ENCODE results near the gene PTPRK.

DNA sequence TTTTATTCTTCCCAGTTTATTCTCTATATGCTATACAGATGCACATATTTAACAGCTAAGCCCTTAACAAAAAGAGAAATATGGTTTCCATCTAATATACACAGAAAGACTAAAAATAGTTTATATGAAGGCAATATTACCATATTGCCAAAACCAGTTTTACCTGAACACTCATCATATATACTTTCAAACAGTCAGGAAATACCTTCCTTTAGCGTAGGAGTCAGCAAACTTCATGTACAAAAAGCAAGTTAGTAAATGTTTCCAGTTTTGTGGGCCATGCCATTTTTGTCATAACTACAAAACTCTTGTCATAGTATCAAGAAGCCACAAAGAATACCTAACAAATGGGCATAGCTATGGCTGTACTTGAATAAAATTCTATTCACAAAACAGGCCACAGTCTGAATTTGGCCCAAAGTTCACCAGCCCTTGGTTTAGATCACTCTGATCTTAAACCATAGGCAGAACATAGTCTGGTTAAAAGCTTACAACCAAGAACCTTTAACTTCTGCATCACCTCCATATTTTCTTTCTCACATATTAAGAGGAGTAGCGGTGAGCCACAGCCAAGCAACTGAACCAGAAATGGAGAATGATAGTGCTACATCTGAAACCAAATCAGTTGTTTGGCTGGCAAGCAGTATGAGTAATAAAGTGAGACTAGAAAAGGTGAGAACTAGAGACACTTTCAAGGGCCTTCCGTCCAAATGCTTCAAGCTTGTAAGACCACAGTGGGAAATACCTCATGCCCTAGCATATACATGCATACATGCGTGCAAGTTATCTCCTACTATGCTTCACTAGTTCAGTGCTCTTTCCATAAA lies 116.6 kb downstream of the PTPRK start:
- TF ChIP-seq, protein P1, sequence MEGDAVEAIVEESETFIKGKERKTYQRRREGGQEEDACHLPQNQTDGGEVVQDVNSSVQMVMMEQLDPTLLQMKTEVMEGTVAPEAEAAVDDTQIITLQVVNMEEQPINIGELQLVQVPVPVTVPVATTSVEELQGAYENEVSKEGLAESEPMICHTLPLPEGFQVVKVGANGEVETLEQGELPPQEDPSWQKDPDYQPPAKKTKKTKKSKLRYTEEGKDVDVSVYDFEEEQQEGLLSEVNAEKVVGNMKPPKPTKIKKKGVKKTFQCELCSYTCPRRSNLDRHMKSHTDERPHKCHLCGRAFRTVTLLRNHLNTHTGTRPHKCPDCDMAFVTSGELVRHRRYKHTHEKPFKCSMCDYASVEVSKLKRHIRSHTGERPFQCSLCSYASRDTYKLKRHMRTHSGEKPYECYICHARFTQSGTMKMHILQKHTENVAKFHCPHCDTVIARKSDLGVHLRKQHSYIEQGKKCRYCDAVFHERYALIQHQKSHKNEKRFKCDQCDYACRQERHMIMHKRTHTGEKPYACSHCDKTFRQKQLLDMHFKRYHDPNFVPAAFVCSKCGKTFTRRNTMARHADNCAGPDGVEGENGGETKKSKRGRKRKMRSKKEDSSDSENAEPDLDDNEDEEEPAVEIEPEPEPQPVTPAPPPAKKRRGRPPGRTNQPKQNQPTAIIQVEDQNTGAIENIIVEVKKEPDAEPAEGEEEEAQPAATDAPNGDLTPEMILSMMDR (conservative IDR thresholded peaks at IDR 0.05), result no peak
- TF ChIP-seq ZFX (IDR thresholded peaks at IDR 0.05), result no peak
